Keratinocyte (primary cell): ENCODE data around the gene C10orf71. TPM values are rescaled to one million over a fixed set of nuclear protein-coding genes. Genes with fewer than 3 reads are reported as not detected.

Experiments
- DNase-seq: peaks from one replicate; pipeline ENCODE4 v3.0.0-alpha.2; 2011; ENCODE audit warnings: low read depth, missing footprints, low spot score
- FAIRE-seq: peaks from 2 replicates; lab custom pipeline; 2011; peaks lifted over from hg19 to GRCh38; lab: Jason Lieb, UNC
- H2AFZ ChIP-seq: 2 replicates; pipeline ENCODE4 v1.6.0; 2012; ENCODE audit warnings: low read length, control low read depth, inconsistent platforms; ENCODE audit not compliant: control insufficient read depth
- H3K27ac ChIP-seq: 2 replicates; pipeline ENCODE4 v1.5.1; 2011; ENCODE audit warnings: low read length; ENCODE audit not compliant: control insufficient read depth, insufficient read depth
- H3K27me3 ChIP-seq: 3 replicates; pipeline ENCODE4 v1.6.0; 2011; ENCODE audit warnings: low read length; ENCODE audit not compliant: control insufficient read depth, insufficient read depth; ENCODE audit errors: extremely low read depth
- H3K36me3 ChIP-seq, 2 experiments: 2 replicates in 1 of 2; 3 replicates in 1 of 2; pipeline ENCODE4 v1.5.1; 2011; ENCODE audit warnings: low read length in 2 of 2, mild to moderate bottlenecking in 1 of 2; ENCODE audit not compliant: control insufficient read depth in 2 of 2, insufficient read depth in 2 of 2; ENCODE audit errors: extremely low read depth in 1 of 2
- H3K4me1 ChIP-seq: 3 replicates; pipeline ENCODE4 v1.5.1; 2011; ENCODE audit warnings: low read length; ENCODE audit not compliant: control insufficient read depth, insufficient read depth; ENCODE audit errors: extremely low read depth
- H3K4me2 ChIP-seq: 3 replicates; pipeline ENCODE4 v1.6.0; 2011; ENCODE audit warnings: low read depth, low read length; ENCODE audit not compliant: control insufficient read depth, insufficient read depth; ENCODE audit errors: extremely low read depth
- H3K4me3 ChIP-seq, 3 experiments: fragments of 200-600 bp in 1 of 3; sonication (generic) in 1 of 3; 2 replicates in 2 of 3; 3 replicates in 1 of 3; pipeline ENCODE4 v1.5.1; 2011 to 2016; ENCODE audit warnings: low read length in 3 of 3, mild to moderate bottlenecking in 3 of 3, control low read depth in 2 of 3, inconsistent platforms in 1 of 3, low read depth in 1 of 3, mixed read lengths in 1 of 3, mixed run types in 1 of 3, moderate library complexity in 1 of 3; ENCODE audit not compliant: control insufficient read depth in 2 of 3, insufficient read depth in 2 of 3; ENCODE audit errors: extremely low read depth in 1 of 3
- H3K79me2 ChIP-seq: 2 replicates; pipeline ENCODE4 v1.6.0; 2012; ENCODE audit warnings: low read length; ENCODE audit not compliant: control insufficient read depth, insufficient read depth
- H3K9ac ChIP-seq: 3 replicates; pipeline ENCODE4 v1.6.0; 2011; ENCODE audit warnings: low read length; ENCODE audit not compliant: control insufficient read depth, insufficient read depth; ENCODE audit errors: extremely low read depth
- H3K9me1 ChIP-seq: 3 replicates; pipeline ENCODE4 v1.6.0; 2011; ENCODE audit warnings: low read length; ENCODE audit not compliant: control insufficient read depth, insufficient read depth; ENCODE audit errors: extremely low read depth
- H3K9me3 ChIP-seq: 2 replicates; pipeline ENCODE4 v1.5.1; 2012; ENCODE audit warnings: low read depth, low read length; ENCODE audit not compliant: control insufficient read depth
- H4K20me1 ChIP-seq: 3 replicates; pipeline ENCODE4 v1.6.0; 2011; ENCODE audit warnings: low read length; ENCODE audit not compliant: control insufficient read depth, insufficient read depth; ENCODE audit errors: extremely low read depth
- CTCF ChIP-seq, 3 experiments: IDR thresholded peaks in 1 of 3; conservative IDR thresholded peaks in 1 of 3; optimal IDR thresholded peaks in 1 of 3; 2 replicates in 2 of 3; 3 replicates in 1 of 3; pipeline versions ENCODE3 to v1.5.1; 2011; ENCODE audit warnings: low read length in 3 of 3, mild to moderate bottlenecking in 3 of 3, moderate library complexity in 2 of 3, control low read depth in 1 of 3, inconsistent platforms in 1 of 3; ENCODE audit not compliant: insufficient read depth in 2 of 3; ENCODE audit errors: extremely low read depth in 1 of 3
- EZH2 ChIP-seq: IDR thresholded peaks from one replicate; pipeline ENCODE4 v1.6.1; 2012; ENCODE audit warnings: inconsistent platforms, mild to moderate bottlenecking, low read length, moderate library complexity
- dilution Hi-C: fragments of 300-500 bp; cut with MboI; formaldehyde crosslinking; loops from one replicate; pipeline ENCODE4 v1.7.0; 2020; ENCODE audit warnings: low sequenced_read_pairs; ENCODE audit not compliant: extremely low pct_ligation_motif_present
- polyA plus RNA-seq, 5 experiments: library from polyadenylated mRNA; depleted of rRNA in 3 of 5; stranded (reverse) in 3 of 5; stranded (forward) in 1 of 5; unstranded in 1 of 5; fragments of >200 nt; gene quantifications; 1 replicate in 1 of 5; 2 replicates in 3 of 5; 3 replicates in 1 of 5; pipeline versions ENCODE4 v1.2.1 to v1.2.3, GENCODE V29; 2011 to 2012; ENCODE audit warnings: missing spikeins in 2 of 5, low read depth in 1 of 5, low replicate concordance in 1 of 5

Gene C10orf71
- polyA plus RNA-seq, 1 donor (not counting 4 experiments of a cell fraction or from before 2014, with no cell fraction given) = not detected

GRCh38 chr10:49360271-49361177 is 61.6 kb downstream of the C10orf71 start:
- no peak overlapping the region for H3K4me3 ChIP-seq
- DNase-seq (no peak), FAIRE-seq (no peak)
- H3K9me3 ChIP-seq = no peaks in the 10 kb centered on the region
- no peak overlapping the region for H3K4me2 ChIP-seq
- H3K4me1 ChIP-seq = peaks cover 5% of the 10 kb centered on the region
- no peak for TF ChIP-seq CTCF (optimal IDR thresholded peaks at IDR 0.05 in 1 of 3, IDR thresholded peaks at IDR 0.05 in 1 of 3, conservative IDR thresholded peaks at IDR 0.05 in 1 of 3; ENCODE audit: extremely low read depth in 1 of 3, insufficient read depth in 2 of 3, low read length in 3 of 3)
- TF ChIP-seq EZH2 = no peak
- H2AFZ ChIP-seq = no peak overlapping the region
- no peaks in the 10 kb centered on the region for H3K9me1 ChIP-seq
- no peaks in the 10 kb centered on the region for H4K20me1 ChIP-seq
- no peaks in the 10 kb centered on the region for H3K36me3 ChIP-seq
- H3K27ac ChIP-seq = no peak overlapping the region
- H3K79me2 ChIP-seq = no peaks in the 10 kb centered on the region
- no peak overlapping the region for H3K9ac ChIP-seq
- dilution Hi-C loops = no loop called here
- no peaks in the 10 kb centered on the region for H3K27me3 ChIP-seq

GRCh38 chr10:49361178-49361554 is 62.2 kb downstream of the C10orf71 start:
- no peak for FAIRE-seq

More at GRCh38 chr10:49361178-49361554, 62.2 kb downstream of the C10orf71 start:
- H3K36me3 ChIP-seq = no peaks in the 10 kb centered on the region
- no peak overlapping the region for H3K4me3 ChIP-seq
- no peaks in the 10 kb centered on the region for H3K9me3 ChIP-seq
- H3K27ac ChIP-seq = no peak overlapping the region
- TF ChIP-seq CTCF (optimal IDR thresholded peaks at IDR 0.05 in 1 of 3, IDR thresholded peaks at IDR 0.05 in 1 of 3, conservative IDR thresholded peaks at IDR 0.05 in 1 of 3; ENCODE audit: extremely low read depth in 1 of 3, insufficient read depth in 2 of 3, low read length in 3 of 3) (no peak), EZH2 (no peak)
- dilution Hi-C loops = no loop called here
- no peaks in the 10 kb centered on the region for H4K20me1 ChIP-seq
- peaks cover 5% of the 10 kb centered on the region for H3K4me1 ChIP-seq
- H3K9me1 ChIP-seq = no peaks in the 10 kb centered on the region
- H3K4me2 ChIP-seq = no peak overlapping the region
- no peaks in the 10 kb centered on the region for H3K79me2 ChIP-seq
- H3K9ac ChIP-seq = no peak overlapping the region
- no peak for DNase-seq
- no peaks in the 10 kb centered on the region for H3K27me3 ChIP-seq
- no peak overlapping the region for H2AFZ ChIP-seq
